GM12872 (cell line): ENCODE results near the gene ANO2.

ENCODE experiments used
- TF ChIP-seq, protein P1 (sequence below): IDR thresholded peaks from 3 replicates; pipeline ENCODE4 v1.5.1; 2011; ENCODE audit warnings: low read depth, mild to moderate bottlenecking, low read length, moderate library complexity; ENCODE audit not compliant: insufficient read depth

Gene ANO2

DNA sequence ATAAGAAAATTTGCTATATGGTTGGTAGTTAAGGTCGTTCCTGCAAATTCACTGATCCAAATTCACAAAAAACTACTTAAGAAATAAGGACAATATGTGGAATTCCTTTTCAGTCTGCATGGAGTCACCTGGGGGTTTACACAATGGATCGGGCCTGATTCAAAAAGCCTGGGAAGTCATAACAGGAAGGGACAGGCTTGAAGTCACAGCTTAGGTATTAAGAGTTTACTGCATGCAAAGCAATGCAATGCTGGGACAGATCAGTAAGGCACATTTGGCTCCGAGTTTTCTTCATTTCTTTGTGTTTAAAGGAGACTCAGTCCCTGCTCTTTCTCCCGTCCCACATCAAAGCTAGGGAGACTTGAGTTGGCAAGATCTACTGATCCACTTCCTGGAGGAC is 359.9 kb downstream of the ANO2 start:
- TF ChIP-seq, protein P1, sequence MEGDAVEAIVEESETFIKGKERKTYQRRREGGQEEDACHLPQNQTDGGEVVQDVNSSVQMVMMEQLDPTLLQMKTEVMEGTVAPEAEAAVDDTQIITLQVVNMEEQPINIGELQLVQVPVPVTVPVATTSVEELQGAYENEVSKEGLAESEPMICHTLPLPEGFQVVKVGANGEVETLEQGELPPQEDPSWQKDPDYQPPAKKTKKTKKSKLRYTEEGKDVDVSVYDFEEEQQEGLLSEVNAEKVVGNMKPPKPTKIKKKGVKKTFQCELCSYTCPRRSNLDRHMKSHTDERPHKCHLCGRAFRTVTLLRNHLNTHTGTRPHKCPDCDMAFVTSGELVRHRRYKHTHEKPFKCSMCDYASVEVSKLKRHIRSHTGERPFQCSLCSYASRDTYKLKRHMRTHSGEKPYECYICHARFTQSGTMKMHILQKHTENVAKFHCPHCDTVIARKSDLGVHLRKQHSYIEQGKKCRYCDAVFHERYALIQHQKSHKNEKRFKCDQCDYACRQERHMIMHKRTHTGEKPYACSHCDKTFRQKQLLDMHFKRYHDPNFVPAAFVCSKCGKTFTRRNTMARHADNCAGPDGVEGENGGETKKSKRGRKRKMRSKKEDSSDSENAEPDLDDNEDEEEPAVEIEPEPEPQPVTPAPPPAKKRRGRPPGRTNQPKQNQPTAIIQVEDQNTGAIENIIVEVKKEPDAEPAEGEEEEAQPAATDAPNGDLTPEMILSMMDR, result no peak

- TF ChIP-seq, protein P1, result no peak
These were observed 360.5 kb downstream of the ANO2 start for GRCh38 chr12:5584412-5585175.

- TF ChIP-seq, protein P1, result no peak
These were observed 362.5 kb downstream of the ANO2 start for GRCh38 chr12:5582541-5582940.

GRCh38 chr12:5582018-5582417 is 363.0 kb downstream of the ANO2 start:
- TF ChIP-seq, protein P1, result no peak

- TF ChIP-seq, protein P1, result no peak
These were observed 363.4 kb downstream of the ANO2 start for GRCh38 chr12:5581616-5582015.

DNA sequence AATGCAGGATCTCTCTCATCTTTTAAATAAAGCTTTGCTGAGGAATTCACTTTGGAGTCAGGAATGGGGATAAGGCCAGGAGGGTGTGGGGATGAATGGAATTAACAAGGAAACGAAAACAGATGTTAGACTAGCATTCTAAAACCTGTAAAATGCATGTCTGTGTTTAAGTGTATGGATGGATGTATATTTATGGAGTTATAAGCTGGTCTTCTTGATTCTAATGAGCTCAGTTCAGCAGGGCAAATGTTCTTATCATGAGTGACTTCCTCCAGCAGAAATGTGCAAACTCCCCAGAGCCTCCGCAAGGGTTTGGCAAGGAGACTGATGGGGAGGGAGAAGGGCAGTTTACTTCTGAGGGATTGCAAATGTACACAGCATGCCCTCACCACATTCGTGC is 364.0 kb downstream of the ANO2 start:
- TF ChIP-seq, protein P1, result no peak

- TF ChIP-seq, protein P1, result no peak
These were observed 366.3 kb downstream of the ANO2 start for GRCh38 chr12:5578775-5579174.
